ENCODE measurements around the gene CCDC159.

CCDC159 gene

GRCh38 chr19:11377237-11377636, 30.9 kb downstream of the CCDC159 start (continued):
- no peak for TF ChIP-seq ZBTB26 (tag by site-specific recombination; optimal IDR thresholded peaks at IDR 0.05)
- TF ChIP-seq HIC1 (tag by site-specific recombination; IDR thresholded peaks at IDR 0.05) = no peak
- TF ChIP-seq ZNF280D (tag by site-specific recombination; IDR thresholded peaks at IDR 0.05) = no peak
- no peak for TF ChIP-seq ZNF521 (tag by site-specific recombination; IDR thresholded peaks at IDR 0.05)
- TF ChIP-seq KLF1 (tag by site-specific recombination; IDR thresholded peaks at IDR 0.05) = no peak
- TF ChIP-seq ZBTB44 (tag by site-specific recombination; IDR thresholded peaks at IDR 0.05) = no peak
- no peak for TF ChIP-seq ZIC2 (tag by site-specific recombination; IDR thresholded peaks at IDR 0.05)
- no peak for TF ChIP-seq REPIN1 (tag by site-specific recombination; IDR thresholded peaks at IDR 0.05; ENCODE audit: low read depth)
- TF ChIP-seq ZBTB10 (tag by site-specific recombination; IDR thresholded peaks at IDR 0.05) = no peak
- TF ChIP-seq ZNF292 (tag by site-specific recombination; IDR thresholded peaks at IDR 0.05; ENCODE audit: borderline replicate concordance, low read depth) = no peak
- TF ChIP-seq ZNF501 (tag by site-specific recombination; IDR thresholded peaks at IDR 0.05) = no peak
- TF ChIP-seq ZNF404 (tag by site-specific recombination; IDR thresholded peaks at IDR 0.05) = no peak
- no peak for TF ChIP-seq SCRT2 (tag by site-specific recombination; IDR thresholded peaks at IDR 0.05)
- no peak for TF ChIP-seq PRDM4 (tag by site-specific recombination; IDR thresholded peaks at IDR 0.05)
- no peak for TF ChIP-seq TRIM28 (IDR thresholded peaks at IDR 0.05; ENCODE audit: borderline replicate concordance, low read length)
- TF ChIP-seq ZBTB8A (tag by site-specific recombination; IDR thresholded peaks at IDR 0.05) = peak; percentile 60
- TF ChIP-seq ZBTB17 (tag by site-specific recombination; IDR thresholded peaks at IDR 0.05) = no peak
- no peak for TF ChIP-seq KLF8 (tag by site-specific recombination; IDR thresholded peaks at IDR 0.05)
- no peak for TF ChIP-seq ATF2 (tag by site-specific recombination; IDR thresholded peaks at IDR 0.05; ENCODE audit: low read depth)
- peak; percentile 13; the same call in 1 of the 2 replicates for TF ChIP-seq ZNF24 (tag by site-specific recombination; IDR thresholded peaks at IDR 0.05)
- TF ChIP-seq ZBTB48 (tag by site-specific recombination; IDR thresholded peaks at IDR 0.05) = peak; percentile 68; the same call in 1 of the 2 replicates
- no peak for TF ChIP-seq HOXD13 (CRISPR knock-in tag; IDR thresholded peaks at IDR 0.05; ENCODE audit: borderline replicate concordance)
- no peak for TF ChIP-seq ZNF529 (tag by site-specific recombination; IDR thresholded peaks at IDR 0.05; ENCODE audit: insufficient replicate concordance)
- TF ChIP-seq ZNF114 (tag by site-specific recombination; IDR thresholded peaks at IDR 0.05) = no peak
- TF ChIP-seq ZNF335 (tag by site-specific recombination; conservative IDR thresholded peaks at IDR 0.05) = peak; percentile 53; the same call in 1 of the 2 replicates
- TF ChIP-seq ZNF174 (tag by site-specific recombination; IDR thresholded peaks at IDR 0.05) = no peak
